ENCODE measurements around the gene PPP2R3C. TPM values are rescaled to one million over a fixed set of nuclear protein-coding genes. Genes with fewer than 3 reads are reported as not detected.
"Not testable (repeated sequence)": the region's sequence is repeated elsewhere in the genome, so short reads cannot be mapped to it uniquely, and the experiment has no call there.

The PPP2R3C gene
- polyA plus RNA-seq, 1 donor from 2014 or later, result 91.4 TPM

- Histone ChIP-seq H4K20me1 (ENCODE audit: insufficient read depth) (no peaks in the 10 kb centered on the region), H3K79me2 (replicated peaks; ENCODE audit: insufficient read depth, low read length) (no peaks in the 10 kb centered on the region), H2AFZ (ENCODE audit: low read depth, low read length) (no peak overlapping the region), H3F3A (ENCODE audit: insufficient read depth, low read length, poor library complexity, severe bottlenecking) (no peaks in the 10 kb centered on the region), H3K9me2 (ENCODE audit: insufficient read depth, low read length) (no peaks in the 10 kb centered on the region), H3K9me3 (ENCODE audit: low read length) (no peaks in the 10 kb centered on the region), H3K27me3 (ENCODE audit: insufficient read depth, low read depth, low read length) (no peaks in the 10 kb centered on the region), H3K4me3 (ENCODE audit: low read length) (no peak overlapping the region), H3K4me2 (ENCODE audit: low read length) (no peak overlapping the region), H3K27ac (ENCODE audit: low read length) (no peak overlapping the region), H3K9ac (ENCODE audit: low read length) (no peak overlapping the region), H3K36me3 (ENCODE audit: insufficient read depth, low read length) (no peaks in the 10 kb centered on the region)
- TF ChIP-seq MXI1 (conservative IDR thresholded peaks at IDR 0.05; ENCODE audit: poor library complexity, severe bottlenecking) (no peak), SMC3 (conservative IDR thresholded peaks at IDR 0.05; ENCODE audit: poor library complexity) (no peak), REST (IDR thresholded peaks at IDR 0.05; ENCODE audit: borderline replicate concordance) (no peak), RAD21 (conservative IDR thresholded peaks at IDR 0.05) (no peak), EZH2 (IDR thresholded peaks at IDR 0.05; ENCODE audit: borderline replicate concordance, insufficient read depth, low read length, poor library complexity, severe bottlenecking) (no peak), EP300 (conservative IDR thresholded peaks at IDR 0.05; ENCODE audit: poor library complexity, severe bottlenecking) (no peak), POLR2AphosphoS5 (IDR thresholded peaks at IDR 0.05) (no peak), TAF1 (IDR thresholded peaks at IDR 0.05; ENCODE audit: low read depth) (no peak)
- TF ChIP-seq, protein P1, sequence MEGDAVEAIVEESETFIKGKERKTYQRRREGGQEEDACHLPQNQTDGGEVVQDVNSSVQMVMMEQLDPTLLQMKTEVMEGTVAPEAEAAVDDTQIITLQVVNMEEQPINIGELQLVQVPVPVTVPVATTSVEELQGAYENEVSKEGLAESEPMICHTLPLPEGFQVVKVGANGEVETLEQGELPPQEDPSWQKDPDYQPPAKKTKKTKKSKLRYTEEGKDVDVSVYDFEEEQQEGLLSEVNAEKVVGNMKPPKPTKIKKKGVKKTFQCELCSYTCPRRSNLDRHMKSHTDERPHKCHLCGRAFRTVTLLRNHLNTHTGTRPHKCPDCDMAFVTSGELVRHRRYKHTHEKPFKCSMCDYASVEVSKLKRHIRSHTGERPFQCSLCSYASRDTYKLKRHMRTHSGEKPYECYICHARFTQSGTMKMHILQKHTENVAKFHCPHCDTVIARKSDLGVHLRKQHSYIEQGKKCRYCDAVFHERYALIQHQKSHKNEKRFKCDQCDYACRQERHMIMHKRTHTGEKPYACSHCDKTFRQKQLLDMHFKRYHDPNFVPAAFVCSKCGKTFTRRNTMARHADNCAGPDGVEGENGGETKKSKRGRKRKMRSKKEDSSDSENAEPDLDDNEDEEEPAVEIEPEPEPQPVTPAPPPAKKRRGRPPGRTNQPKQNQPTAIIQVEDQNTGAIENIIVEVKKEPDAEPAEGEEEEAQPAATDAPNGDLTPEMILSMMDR (IDR thresholded peaks at IDR 0.05; ENCODE audit: poor library complexity, severe bottlenecking), result no peak
These were observed 34.2 kb upstream of the PPP2R3C start for GRCh38 chr14:35155962-35156361.

- no peaks in the 10 kb centered on the region for H4K20me1 ChIP-seq (ENCODE audit: insufficient read depth)
- H3K4me3 ChIP-seq (ENCODE audit: low read length), result no peak overlapping the region
- no peak overlapping the region for H3K9ac ChIP-seq (ENCODE audit: low read length)
- no peak overlapping the region for H3K27ac ChIP-seq (ENCODE audit: low read length)
- H3K9me2 ChIP-seq (ENCODE audit: insufficient read depth, low read length), result no peaks in the 10 kb centered on the region
- H3F3A ChIP-seq (ENCODE audit: insufficient read depth, low read length, poor library complexity, severe bottlenecking), result no peaks in the 10 kb centered on the region
- TF ChIP-seq SMC3 (conservative IDR thresholded peaks at IDR 0.05; ENCODE audit: poor library complexity) (no peak), EP300 (conservative IDR thresholded peaks at IDR 0.05; ENCODE audit: poor library complexity, severe bottlenecking) (no peak), MXI1 (conservative IDR thresholded peaks at IDR 0.05; ENCODE audit: poor library complexity, severe bottlenecking) (no peak), TAF1 (IDR thresholded peaks at IDR 0.05; ENCODE audit: low read depth) (no peak), EZH2 (IDR thresholded peaks at IDR 0.05; ENCODE audit: borderline replicate concordance, insufficient read depth, low read length, poor library complexity, severe bottlenecking) (no peak), REST (IDR thresholded peaks at IDR 0.05; ENCODE audit: borderline replicate concordance) (no peak), POLR2AphosphoS5 (IDR thresholded peaks at IDR 0.05) (no peak), RAD21 (conservative IDR thresholded peaks at IDR 0.05) (no peak)
- TF ChIP-seq, protein P1 (IDR thresholded peaks at IDR 0.05; ENCODE audit: poor library complexity, severe bottlenecking), result no peak
- H3K79me2 ChIP-seq (replicated peaks; ENCODE audit: insufficient read depth, low read length), result no peaks in the 10 kb centered on the region
- no peak overlapping the region for H3K4me2 ChIP-seq (ENCODE audit: low read length)
- no peaks in the 10 kb centered on the region for H3K9me3 ChIP-seq (ENCODE audit: low read length)
- no peaks in the 10 kb centered on the region for H3K36me3 ChIP-seq (ENCODE audit: insufficient read depth, low read length)
- no peak overlapping the region for H2AFZ ChIP-seq (ENCODE audit: low read depth, low read length)
- H3K27me3 ChIP-seq (ENCODE audit: insufficient read depth, low read depth, low read length), result no peaks in the 10 kb centered on the region
These were observed 32.2 kb upstream of the PPP2R3C start for GRCh38 chr14:35154016-35154415.

- H3K9me2 ChIP-seq (ENCODE audit: insufficient read depth, low read length); H3K4me2 ChIP-seq (ENCODE audit: low read length); H4K20me1 ChIP-seq (ENCODE audit: insufficient read depth); H3K79me2 ChIP-seq (replicated peaks; ENCODE audit: insufficient read depth, low read length); H3K4me3 ChIP-seq (ENCODE audit: low read length); H3K27ac ChIP-seq (ENCODE audit: low read length); H2AFZ ChIP-seq (ENCODE audit: low read depth, low read length); H3K9ac ChIP-seq (ENCODE audit: low read length); H3K36me3 ChIP-seq (ENCODE audit: insufficient read depth, low read length); H3K27me3 ChIP-seq (ENCODE audit: insufficient read depth, low read depth, low read length); H3K9me3 ChIP-seq (ENCODE audit: low read length); H3F3A ChIP-seq (ENCODE audit: insufficient read depth, low read length, poor library complexity, severe bottlenecking): not testable (repeated sequence)
These were observed 30.7 kb upstream of the PPP2R3C start for GRCh38 chr14:35152531-35152930.
